Measurements from ENCODE around the gene DOCK2.

- TF ChIP-seq CTCF (IDR thresholded peaks at IDR 0.05), result no peak
- no peak for TF ChIP-seq ZFX (IDR thresholded peaks at IDR 0.05; ENCODE audit: borderline replicate concordance)
Observed at GRCh38 chr5:169814045-169814444, 177.0 kb downstream of the DOCK2 start.
